Trophoblast cell (in vitro differentiated cells and primary cell): ENCODE measurements around the gene PGS1.
A peak's percentile ranks its signal among the peaks of the same experiment; 100 is the strongest.

Source experiments
- DNase-seq, 2 donors: peaks; one replicate each; pipeline ENCODE4 v3.0.0-alpha.2; 2016
- H2AFZ ChIP-seq: 2 replicates; pipeline ENCODE4 v1.6.1; 2013; ENCODE audit warnings: low read length, moderate library complexity, mild to moderate bottlenecking; ENCODE audit not compliant: insufficient read depth, poor library complexity
- H2AK5ac ChIP-seq: 2 replicates; pipeline ENCODE4 v1.6.1; 2013; ENCODE audit warnings: mild to moderate bottlenecking, low read length
- H2BK120ac ChIP-seq: 2 replicates; pipeline ENCODE4 v1.6.1; 2013; ENCODE audit warnings: low read length, mild to moderate bottlenecking, moderate library complexity; ENCODE audit not compliant: insufficient read depth, poor library complexity
- H2BK12ac ChIP-seq: 2 replicates; pipeline ENCODE4 v1.6.1; 2013; ENCODE audit warnings: mild to moderate bottlenecking, low read length, moderate library complexity
- H2BK5ac ChIP-seq: 2 replicates; pipeline ENCODE4 v1.6.1; 2013; ENCODE audit warnings: low read length, low read depth, moderate library complexity, mild to moderate bottlenecking; ENCODE audit not compliant: poor library complexity
- H3K14ac ChIP-seq: 2 replicates; pipeline ENCODE4 v1.6.1; 2013; ENCODE audit warnings: mild to moderate bottlenecking, low read length
- H3K18ac ChIP-seq: 2 replicates; pipeline ENCODE4 v1.6.1; 2013; ENCODE audit warnings: mild to moderate bottlenecking, low read length
- H3K23ac ChIP-seq: 2 replicates; pipeline ENCODE4 v1.6.1; 2013; ENCODE audit warnings: low read length
- H3K27ac ChIP-seq: 2 replicates; pipeline ENCODE4 v1.5.1; 2013; ENCODE audit warnings: low read depth, mild to moderate bottlenecking, inconsistent platforms, low read length, moderate library complexity
- H3K27me3 ChIP-seq: 2 replicates; pipeline ENCODE4 v1.6.1; 2013; ENCODE audit warnings: inconsistent platforms, mild to moderate bottlenecking, low read length, moderate library complexity; ENCODE audit not compliant: insufficient read depth
- H3K36me3 ChIP-seq, 2 experiments: 1 replicate in 1 of 2; 2 replicates in 1 of 2; pipeline ENCODE4 v1.6.1; 2013; ENCODE audit warnings: low read length in 2 of 2, mild to moderate bottlenecking in 2 of 2, moderate library complexity in 1 of 2; ENCODE audit not compliant: insufficient read depth in 2 of 2, control insufficient read depth in 1 of 2
- H3K4ac ChIP-seq: 2 replicates; pipeline ENCODE4 v1.6.1; 2013; ENCODE audit warnings: low read depth, mild to moderate bottlenecking, low read length, moderate library complexity
- H3K4me1 ChIP-seq, 2 experiments: 1 replicate in 1 of 2; 2 replicates in 1 of 2; pipeline ENCODE4 v1.6.1; 2013; ENCODE audit warnings: low read length in 2 of 2, mild to moderate bottlenecking in 2 of 2, moderate library complexity in 1 of 2; ENCODE audit not compliant: insufficient read depth in 2 of 2, control insufficient read depth in 1 of 2
- H3K4me2 ChIP-seq: 2 replicates; pipeline ENCODE4 v1.6.1; 2013; ENCODE audit warnings: inconsistent platforms, mild to moderate bottlenecking, low read length, moderate library complexity
- H3K4me3 ChIP-seq: 2 replicates; pipeline ENCODE4 v1.5.1; 2013; ENCODE audit warnings: mild to moderate bottlenecking, low read depth, low read length, inconsistent platforms
- H3K79me1 ChIP-seq: one replicate; pipeline ENCODE4 v1.6.1; 2013; ENCODE audit warnings: low read length
- H3K79me2 ChIP-seq: 2 replicates; pipeline ENCODE4 v1.6.1; 2013; ENCODE audit warnings: low read length, mild to moderate bottlenecking; ENCODE audit not compliant: control insufficient read depth, insufficient read depth, poor library complexity
- H3K9ac ChIP-seq: 2 replicates; pipeline ENCODE4 v1.6.1; 2013; ENCODE audit warnings: mild to moderate bottlenecking, low read length
- H3K9me3 ChIP-seq: 2 replicates; pipeline ENCODE4 v1.6.1; 2013; ENCODE audit warnings: low read depth, mild to moderate bottlenecking, control low read depth, inconsistent platforms, low read length; ENCODE audit not compliant: insufficient read depth
- H4K12ac ChIP-seq: 2 replicates; pipeline ENCODE4 v1.6.1; 2013; ENCODE audit warnings: low read depth, mild to moderate bottlenecking, low read length, moderate library complexity
- H4K8ac ChIP-seq: 2 replicates; pipeline ENCODE4 v1.6.1; 2013; ENCODE audit warnings: low read depth, mild to moderate bottlenecking, low read length, moderate library complexity
- H4K91ac ChIP-seq: one replicate; pipeline ENCODE4 v1.6.1; 2013; ENCODE audit warnings: low read depth, mild to moderate bottlenecking, low read length, moderate library complexity
- WGBS: extraction: QIAGEN DNeasy Blood & Tissue Kit; methylation state at CpG from one replicate; pipeline ENCODE4 v1.1.7; 2013; ENCODE audit warnings: missing lambda C conversion rate; ENCODE audit not compliant: insufficient read length, insufficient coverage; ENCODE audit errors: extremely low coverage; 5-methylcytosine and 5-hydroxymethylcytosine counted together

The PGS1 gene

GRCh38 chr17:78414178-78415162 lies 36.0 kb downstream of the PGS1 start:
- no CpG with 5 or more reads among the region's 34 CpGs for WGBS

GRCh38 chr17:78415821-78416711 lies 37.6 kb downstream of the PGS1 start:
- no CpG with 5 or more reads among the region's 17 CpGs for WGBS
- H3K23ac ChIP-seq, result no peak overlapping the region
- peaks cover 31% of the 10 kb centered on the region for H3K79me1 ChIP-seq
- peak overlapping the region; percentile 23 for H3K4ac ChIP-seq
- no peak overlapping the region for H3K9ac ChIP-seq
- H3K4me2 ChIP-seq, result no peak overlapping the region
- H3K4me3 ChIP-seq, result no peak overlapping the region
- peak overlapping the region; percentile 44 for H2BK12ac ChIP-seq
- H2AK5ac ChIP-seq, result peak overlapping the region; percentile 5
- H3K9me3 ChIP-seq, result no peaks in the 10 kb centered on the region
- H3K27ac ChIP-seq, result peak overlapping the region; percentile 86
- H2BK120ac ChIP-seq, result peak overlapping the region; percentile 50
- H4K8ac ChIP-seq, result peak overlapping the region; percentile 49
- peak; percentile 67 to 86 for DNase-seq
- peak overlapping the region; percentile 82 for H4K91ac ChIP-seq
- H3K14ac ChIP-seq, result peak overlapping the region; percentile 54
- no peak overlapping the region for H4K12ac ChIP-seq
- H2BK5ac ChIP-seq, result peak overlapping the region; percentile 59
- peaks cover 8% of the 10 kb centered on the region for H3K79me2 ChIP-seq
- H3K4me1 ChIP-seq, result peaks cover 42 to 53% of the 10 kb centered on the region in 2 experiments
- peak overlapping the region; percentile 23 for H2AFZ ChIP-seq
- peaks cover 27 to 41% of the 10 kb centered on the region in 2 experiments for H3K36me3 ChIP-seq
- no peaks in the 10 kb centered on the region for H3K27me3 ChIP-seq
- H3K18ac ChIP-seq, result peak overlapping the region; percentile 48

More at GRCh38 chr17:78414178-78415162, 36.0 kb downstream of the PGS1 start:
- H3K4me2 ChIP-seq, result no peak overlapping the region
- H3K27me3 ChIP-seq, result no peaks in the 10 kb centered on the region
- no peak overlapping the region for H4K12ac ChIP-seq
- no peak overlapping the region for H3K4me3 ChIP-seq
- peak overlapping the region; percentile 50 for H2AK5ac ChIP-seq
- no peak overlapping the region for H3K23ac ChIP-seq
- H3K79me2 ChIP-seq, result peaks cover 9% of the 10 kb centered on the region
- DNase-seq, result no peak
- H2BK12ac ChIP-seq, result peak overlapping the region; percentile 47
- peak overlapping the region; percentile 35 for H3K14ac ChIP-seq
- peak overlapping the region; percentile 41 for H4K91ac ChIP-seq
- H3K9me3 ChIP-seq, result no peaks in the 10 kb centered on the region
- no peak overlapping the region for H3K9ac ChIP-seq
- no peak overlapping the region for H2AFZ ChIP-seq
- H3K4me1 ChIP-seq, result peaks cover 39 to 50% of the 10 kb centered on the region in 2 experiments
- peak overlapping the region; percentile 41 for H2BK5ac ChIP-seq
- H3K4ac ChIP-seq, result peak overlapping the region; percentile 18
- H3K27ac ChIP-seq, result peak overlapping the region; percentile 15
- no peak overlapping the region for H4K8ac ChIP-seq
- peaks cover 28% of the 10 kb centered on the region for H3K79me1 ChIP-seq
- peak overlapping the region; percentile 54 for H2BK120ac ChIP-seq
- H3K36me3 ChIP-seq, result peaks cover 18 to 32% of the 10 kb centered on the region in 2 experiments
- peak overlapping the region; percentile 66 for H3K18ac ChIP-seq

GRCh38 chr17:78416791-78417530 lies 38.5 kb downstream of the PGS1 start:
- H3K79me1 ChIP-seq, result peaks cover 31% of the 10 kb centered on the region
- H4K8ac ChIP-seq, result peak overlapping the region; percentile 41
- peak overlapping the region; percentile 61 for H2BK12ac ChIP-seq
- H3K4me1 ChIP-seq, result peaks cover 41 to 54% of the 10 kb centered on the region in 2 experiments
- H3K18ac ChIP-seq, result peak overlapping the region; percentile 47
- peak overlapping the region; percentile 80 for H2BK5ac ChIP-seq
- H2AFZ ChIP-seq, result peak overlapping the region; percentile 48
- H3K9ac ChIP-seq, result no peak overlapping the region
- H3K14ac ChIP-seq, result peak overlapping the region; percentile 51
- no peaks in the 10 kb centered on the region for H3K27me3 ChIP-seq
- H3K4me3 ChIP-seq, result no peak overlapping the region
- peak overlapping the region; percentile 80 for H2BK120ac ChIP-seq
- H3K79me2 ChIP-seq, result peaks cover 7% of the 10 kb centered on the region
- WGBS, result no CpG with 5 or more reads among the region's 15 CpGs
- DNase-seq, result peak in 1 of 2 donors; percentile 27
- H3K9me3 ChIP-seq, result no peaks in the 10 kb centered on the region
- H3K23ac ChIP-seq, result no peak overlapping the region
- H3K4ac ChIP-seq, result peak overlapping the region; percentile 55
- peak overlapping the region; percentile 86 for H3K27ac ChIP-seq
- peak overlapping the region; percentile 51 for H2AK5ac ChIP-seq
- peak overlapping the region; percentile 9 for H3K4me2 ChIP-seq
- peak overlapping the region; percentile 82 for H4K91ac ChIP-seq
- H4K12ac ChIP-seq, result no peak overlapping the region
- peaks cover 30 to 41% of the 10 kb centered on the region in 2 experiments for H3K36me3 ChIP-seq
